Stimulated activated CD8-positive, alpha-beta memory T cell treated with anti-CD3 and anti-CD28 coated beads, Interleukin-15, amount 100 ng/mL, for 48 hours (primary cell): Measurements from ENCODE around the gene FOXN4.

Source experiments
- DNase-seq, 2 donors: peaks; one replicate each; pipeline ENCODE4 v3.0.0-alpha.2; 2020; ENCODE audit warnings: low read depth in 2 of 2

The FOXN4 gene

DNA sequence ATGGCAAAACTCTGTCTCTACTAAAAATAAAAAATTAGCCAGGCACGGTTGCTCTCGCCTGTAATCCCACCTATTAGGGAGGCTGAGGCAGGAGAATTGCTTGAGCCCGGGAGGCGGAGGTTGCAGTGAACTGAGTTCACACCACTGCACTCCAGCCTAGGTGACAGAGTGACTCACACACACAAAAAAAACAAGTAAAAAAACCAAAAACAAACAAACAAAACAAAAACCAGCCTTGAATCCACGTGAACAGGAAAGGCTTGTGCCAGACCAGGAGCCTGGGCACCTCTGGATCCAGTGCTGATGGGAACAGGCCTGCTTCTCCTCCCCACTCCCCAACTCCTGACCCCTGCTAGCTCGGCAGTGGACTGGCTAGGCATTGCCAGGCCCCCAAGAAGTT lies 3.5 kb downstream of the FOXN4 start:
- no peak for DNase-seq

GRCh38 chr12:109304485-109304884 lies 4.6 kb downstream of the FOXN4 start:
- DNase-seq: no peak

DNA sequence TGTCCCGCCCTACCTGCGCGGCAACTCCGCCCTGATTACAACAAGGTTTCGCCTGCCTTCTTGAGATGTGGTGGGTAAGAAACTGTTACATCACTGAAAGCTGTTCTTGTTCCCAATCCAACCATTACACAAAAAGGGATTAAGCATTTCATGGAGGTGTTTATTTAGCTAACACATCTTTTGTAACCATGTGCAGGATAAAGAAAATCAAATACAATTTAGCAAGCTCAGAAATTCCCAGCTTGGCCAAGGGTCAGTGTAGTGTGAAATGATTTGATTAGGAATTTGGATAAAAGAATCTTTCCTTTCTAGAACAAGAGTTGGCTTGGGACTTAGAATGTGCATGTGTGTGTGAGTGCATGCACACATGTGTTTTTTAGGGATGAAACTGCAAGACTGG lies 6.3 kb downstream of the FOXN4 start:
- no peak for DNase-seq

DNA sequence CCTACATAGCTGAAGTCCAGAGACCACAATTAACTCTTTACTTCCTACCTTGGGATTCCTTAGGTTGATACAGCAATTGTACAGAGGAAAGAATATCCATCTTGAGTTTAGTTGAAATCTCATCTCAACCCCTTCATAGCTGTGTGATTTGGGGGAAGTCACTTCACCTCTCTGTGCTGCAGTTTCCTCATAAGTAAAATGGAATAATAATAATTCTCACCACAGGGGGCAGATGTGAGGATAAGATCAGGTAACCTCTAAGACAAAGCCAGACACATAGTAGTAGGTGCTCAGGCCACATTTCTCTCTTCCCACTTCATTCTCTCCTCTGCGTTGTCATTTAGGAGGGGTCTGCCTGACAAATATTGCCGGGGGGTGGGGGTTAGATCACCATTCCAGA lies 6.7 kb downstream of the FOXN4 start:
- DNase-seq: no peak

GRCh38 chr12:109301643-109302168 lies 7.4 kb downstream of the FOXN4 start:
- DNase-seq: no peak

DNA sequence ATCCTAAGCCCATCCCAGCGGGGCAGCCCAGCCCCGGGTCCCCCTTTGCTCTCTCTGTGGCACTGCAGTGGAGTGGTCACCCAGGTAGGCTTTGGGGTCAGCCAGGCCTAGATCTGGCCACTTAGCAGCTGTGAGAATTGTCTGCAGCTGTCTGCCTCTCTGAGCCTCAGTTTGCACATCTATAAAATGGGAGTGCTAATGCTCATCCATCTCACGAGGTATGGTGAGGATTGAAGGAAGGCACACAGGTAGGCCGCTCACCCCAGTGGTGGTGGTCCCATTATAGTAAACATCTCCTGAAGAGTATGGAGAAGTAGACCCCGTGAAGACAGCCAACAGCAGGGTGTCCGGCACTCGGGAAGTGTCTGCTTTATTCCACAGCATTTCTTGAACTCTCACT lies 9.2 kb downstream of the FOXN4 start:
- no peak for DNase-seq

DNA sequence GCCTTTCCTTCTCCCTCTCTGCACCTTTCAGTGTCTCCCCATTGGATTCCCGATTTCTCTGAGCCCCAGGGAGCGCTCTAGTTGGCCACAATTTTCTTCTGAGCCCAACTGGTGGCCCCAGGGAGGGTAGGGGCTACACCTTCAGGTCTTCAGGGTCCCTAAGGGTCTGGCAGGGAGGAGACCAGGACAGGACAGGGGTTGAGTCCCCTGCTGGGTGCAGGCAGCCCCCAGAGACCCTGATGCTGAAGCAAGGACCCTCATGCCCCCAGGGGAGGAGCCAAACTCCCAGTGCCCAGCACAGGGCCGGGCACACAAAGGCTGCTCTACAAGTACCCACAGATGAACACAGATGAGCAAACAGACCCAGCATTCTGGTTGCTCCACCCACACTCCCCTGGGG lies 12.7 kb downstream of the FOXN4 start:
- no peak for DNase-seq

DNA sequence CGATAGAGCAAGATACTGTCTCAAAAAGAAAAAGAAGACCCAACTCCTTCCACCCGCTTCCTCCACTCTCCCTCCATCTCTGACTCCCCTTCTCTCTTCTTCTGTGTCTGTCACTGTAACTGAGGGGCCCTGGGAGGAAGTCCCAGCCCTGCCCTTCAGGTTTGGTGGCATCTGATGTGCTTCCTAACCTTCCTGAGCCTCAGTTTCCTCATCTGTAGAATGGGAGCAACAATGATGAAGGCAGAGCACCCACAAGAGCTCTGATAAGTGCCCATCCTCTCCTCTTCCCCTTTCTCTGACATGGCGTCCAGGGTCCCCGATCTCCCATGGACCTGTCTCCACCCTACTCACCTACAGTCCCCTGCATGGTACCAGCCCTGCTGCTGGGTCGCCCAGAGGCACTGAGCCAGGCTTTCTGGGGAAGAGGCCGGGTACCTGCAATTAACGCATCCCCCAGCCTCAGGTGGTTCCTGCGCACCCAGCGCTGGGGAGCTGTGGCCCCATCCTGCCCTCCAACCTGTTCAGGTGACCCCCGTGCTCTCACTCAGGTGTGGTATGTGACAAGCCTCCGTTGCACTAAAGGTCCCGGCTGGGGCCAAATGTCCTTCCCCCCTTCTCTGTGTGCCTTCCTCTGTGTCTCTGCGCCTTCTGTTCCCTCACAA lies 13.2 kb downstream of the FOXN4 start:
- no peak for DNase-seq

GRCh38 chr12:109294286-109294796 lies 14.7 kb downstream of the FOXN4 start:
- no peak for DNase-seq

DNA sequence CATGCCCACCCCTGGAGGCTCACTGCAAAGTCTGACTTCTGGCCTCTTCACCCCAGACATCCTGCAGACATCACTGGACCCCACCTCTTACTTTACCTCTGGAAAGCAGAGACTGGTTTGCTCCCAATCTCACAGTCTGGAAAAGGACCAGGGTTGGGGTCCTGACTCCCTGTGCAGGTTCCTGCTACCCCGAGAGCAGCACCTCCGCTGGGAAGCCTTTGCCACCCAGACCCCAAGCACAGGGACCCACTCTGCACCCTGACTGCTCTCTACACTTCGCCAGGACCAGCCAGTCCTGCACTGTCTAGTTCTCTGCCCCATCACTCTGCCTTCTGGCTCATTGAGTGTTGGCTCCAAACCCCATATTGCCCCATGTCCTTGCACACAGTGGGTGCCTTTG lies 16.0 kb downstream of the FOXN4 start:
- DNase-seq: no peak

DNA sequence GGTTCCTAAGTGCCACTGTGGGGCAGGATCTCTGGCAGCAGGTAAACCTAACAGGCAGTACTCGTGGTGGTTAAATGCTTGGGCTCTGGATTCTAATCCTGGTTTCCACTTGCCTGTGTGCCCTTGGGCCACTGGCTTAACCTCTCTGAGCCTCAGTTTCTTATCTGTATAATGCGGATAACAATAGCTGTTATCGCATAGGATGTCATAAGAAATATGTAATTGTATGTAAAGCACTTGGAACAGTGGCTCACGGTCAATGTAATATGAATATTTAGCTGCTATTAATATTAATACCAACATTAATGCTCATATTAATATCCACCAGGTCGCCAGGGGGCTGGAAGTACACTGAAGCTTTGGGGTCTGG lies 16.8 kb downstream of the FOXN4 start:
- DNase-seq: no peak

- no peak for DNase-seq
These were observed 17.4 kb downstream of the FOXN4 start for GRCh38 chr12:109291521-109292341.

GRCh38 chr12:109291117-109291516 lies 18.0 kb downstream of the FOXN4 start:
- no peak for DNase-seq

DNA sequence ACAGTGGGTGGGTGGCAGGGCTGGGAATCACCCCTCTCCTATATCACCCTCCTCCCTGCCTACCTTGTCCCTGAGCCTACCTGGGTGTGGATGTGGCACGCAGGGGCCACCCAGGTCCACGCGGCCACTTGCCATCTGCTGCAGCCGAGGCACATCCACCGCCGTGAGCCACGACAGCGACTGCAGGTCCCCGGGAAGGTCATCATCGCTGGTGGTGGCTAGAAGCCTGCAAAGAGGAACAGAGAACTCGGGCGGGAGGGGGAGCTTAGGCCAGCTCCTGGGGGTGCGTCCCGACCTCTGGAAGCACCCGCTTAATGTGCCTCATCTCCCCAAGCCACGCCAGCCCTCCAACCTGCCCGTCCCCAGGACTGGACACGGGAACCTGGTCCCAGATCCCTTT lies 19.0 kb downstream of the FOXN4 start:
- DNase-seq: no peak

GRCh38 chr12:109289551-109289950 lies 19.5 kb downstream of the FOXN4 start:
- no peak for DNase-seq

DNA sequence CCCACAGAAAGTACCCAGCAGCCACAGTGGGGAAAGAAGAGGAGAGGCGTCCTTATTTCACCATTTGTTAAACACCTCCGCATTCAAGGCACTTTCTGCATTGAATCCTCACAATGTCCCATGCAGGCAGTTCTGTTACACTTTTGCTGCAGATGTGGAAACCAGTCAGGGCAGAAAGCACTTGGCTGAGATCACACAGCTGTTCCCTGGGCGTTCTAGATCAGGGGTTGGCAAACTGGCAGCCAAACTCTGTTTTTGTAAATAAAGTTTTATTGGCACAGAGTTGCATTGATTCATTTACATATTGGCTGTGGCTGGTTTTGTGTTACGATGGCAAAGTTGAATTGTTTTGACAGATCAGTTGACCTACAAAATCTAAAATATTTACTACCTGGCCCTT lies 20.1 kb downstream of the FOXN4 start:
- no peak for DNase-seq

DNA sequence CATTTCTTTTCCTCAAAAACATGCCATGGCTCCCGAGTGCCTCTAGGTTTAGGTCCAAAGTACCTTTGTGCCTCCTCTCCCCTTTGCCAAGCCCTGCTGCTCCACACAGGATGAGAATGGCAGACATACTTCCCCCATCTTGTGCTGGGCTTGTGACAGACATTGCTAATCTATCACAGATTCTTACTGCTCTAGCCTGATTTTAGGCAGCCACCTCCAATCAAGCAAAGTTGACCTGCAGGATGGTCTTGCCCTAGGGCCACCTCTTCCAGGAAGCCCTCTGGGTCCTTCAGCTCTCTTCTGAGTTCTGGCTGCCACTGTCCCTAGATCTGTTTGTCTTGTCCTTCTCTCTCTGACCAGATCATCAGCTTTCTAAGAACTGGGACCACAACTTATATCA lies 20.5 kb downstream of the FOXN4 start:
- no peak for DNase-seq

DNA sequence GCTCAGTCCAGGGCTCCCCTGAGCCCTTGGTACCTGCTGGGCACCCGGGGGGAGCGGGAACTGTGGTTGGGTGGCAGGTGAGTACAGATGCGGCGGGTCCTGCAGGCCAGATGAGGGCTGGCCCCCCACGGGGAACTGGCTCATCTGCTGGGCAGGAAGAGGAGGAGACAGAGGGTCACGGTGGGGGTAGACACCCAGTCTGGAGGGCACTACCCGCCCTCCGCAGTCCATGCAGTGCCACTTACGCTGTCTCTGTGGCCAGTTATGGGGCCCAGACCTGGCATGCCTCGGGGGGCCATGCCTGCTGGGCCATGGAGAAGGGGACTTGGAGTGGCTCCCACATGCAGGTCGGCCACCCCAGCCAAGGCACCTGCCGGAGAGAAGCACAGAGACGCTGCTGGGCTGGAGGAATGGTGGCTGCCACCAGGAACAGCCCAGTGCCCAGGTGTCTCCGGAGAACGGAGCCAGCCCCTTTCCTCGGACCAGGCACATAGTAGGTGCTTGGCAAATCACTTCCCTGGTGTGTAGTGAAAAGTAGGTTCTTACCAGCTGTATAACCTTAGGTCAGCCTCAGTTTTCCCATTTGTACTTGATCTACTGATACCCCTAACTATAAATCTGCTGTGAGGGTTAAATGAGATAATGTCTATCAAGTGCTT lies 21.1 kb downstream of the FOXN4 start:
- DNase-seq: no peak

GRCh38 chr12:109287181-109287580 lies 21.9 kb downstream of the FOXN4 start:
- DNase-seq: no peak

DNA sequence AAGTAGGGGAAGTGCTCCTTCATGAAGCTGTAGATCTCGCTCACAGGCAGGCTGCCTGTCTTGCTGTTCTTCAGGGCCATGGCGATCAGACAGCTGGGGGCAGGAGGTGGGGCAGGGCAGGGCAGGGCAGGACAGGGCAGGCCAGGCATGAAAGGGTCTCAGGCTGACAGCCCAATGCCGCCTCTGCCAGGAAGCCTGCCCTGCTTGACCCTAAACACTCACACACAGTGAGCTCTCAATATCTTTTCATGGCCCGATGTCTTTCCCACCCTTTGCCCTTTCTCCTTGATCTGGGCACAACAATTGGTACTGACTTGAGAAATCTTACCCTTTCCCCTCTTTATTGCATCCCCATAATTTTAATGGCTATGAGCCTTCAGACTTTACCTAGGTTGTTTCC lies 22.4 kb downstream of the FOXN4 start:
- DNase-seq: no peak

- DNase-seq: no peak
These were observed 22.8 kb downstream of the FOXN4 start for GRCh38 chr12:109286252-109286651.

- DNase-seq: no peak
These were observed 24.7 kb downstream of the FOXN4 start for GRCh38 chr12:109284392-109284791.

DNA sequence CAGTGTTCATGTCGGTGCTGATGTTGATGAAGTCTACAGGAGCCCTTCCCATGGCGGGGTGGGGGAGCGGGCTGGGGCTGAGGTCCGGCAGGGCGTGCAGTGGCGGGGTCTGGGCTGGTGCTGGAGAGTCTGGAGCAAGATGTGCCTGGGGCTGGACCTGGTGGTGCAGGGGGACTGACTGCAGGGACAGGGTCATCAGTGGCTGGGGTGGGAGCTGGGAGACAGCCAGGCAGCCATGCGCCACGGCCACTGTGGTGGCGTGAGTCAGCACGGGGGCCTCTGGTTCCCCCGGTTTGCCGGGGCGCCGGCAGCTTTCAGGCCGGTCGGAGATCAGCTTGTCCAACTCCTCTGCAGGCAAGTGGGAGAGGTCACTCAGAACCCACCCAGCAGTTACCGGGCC lies 27.6 kb downstream of the FOXN4 start:
- no peak for DNase-seq
